HG03520 (cell line): ENCODE measurements around the gene AIFM3.

Experiments used
- ATAC-seq: cut with Tn5 transposase; IDR thresholded peaks from one replicate; pipeline ENCODE4 v1.9.1; 2021; ENCODE audit warnings: mild to moderate bottlenecking, moderate library complexity; ENCODE audit not compliant: unreplicated experiment

AIFM3 gene

GRCh38 chr22:20989323-20990138 is 22.5 kb downstream of the AIFM3 start:
- ATAC-seq: no peak

GRCh38 chr22:20990184-20991180 is 23.4 kb downstream of the AIFM3 start:
- no peak for ATAC-seq

- no peak for ATAC-seq
Observed at GRCh38 chr22:20991252-20992055, 24.4 kb downstream of the AIFM3 start.

- ATAC-seq: no peak
Observed at GRCh38 chr22:20992056-20992442, 25.0 kb downstream of the AIFM3 start.

GRCh38 chr22:20992456-20993303 is 25.6 kb downstream of the AIFM3 start:
- no peak for ATAC-seq

- ATAC-seq: no peak
Observed at GRCh38 chr22:20993304-20994127, 26.5 kb downstream of the AIFM3 start.

DNA sequence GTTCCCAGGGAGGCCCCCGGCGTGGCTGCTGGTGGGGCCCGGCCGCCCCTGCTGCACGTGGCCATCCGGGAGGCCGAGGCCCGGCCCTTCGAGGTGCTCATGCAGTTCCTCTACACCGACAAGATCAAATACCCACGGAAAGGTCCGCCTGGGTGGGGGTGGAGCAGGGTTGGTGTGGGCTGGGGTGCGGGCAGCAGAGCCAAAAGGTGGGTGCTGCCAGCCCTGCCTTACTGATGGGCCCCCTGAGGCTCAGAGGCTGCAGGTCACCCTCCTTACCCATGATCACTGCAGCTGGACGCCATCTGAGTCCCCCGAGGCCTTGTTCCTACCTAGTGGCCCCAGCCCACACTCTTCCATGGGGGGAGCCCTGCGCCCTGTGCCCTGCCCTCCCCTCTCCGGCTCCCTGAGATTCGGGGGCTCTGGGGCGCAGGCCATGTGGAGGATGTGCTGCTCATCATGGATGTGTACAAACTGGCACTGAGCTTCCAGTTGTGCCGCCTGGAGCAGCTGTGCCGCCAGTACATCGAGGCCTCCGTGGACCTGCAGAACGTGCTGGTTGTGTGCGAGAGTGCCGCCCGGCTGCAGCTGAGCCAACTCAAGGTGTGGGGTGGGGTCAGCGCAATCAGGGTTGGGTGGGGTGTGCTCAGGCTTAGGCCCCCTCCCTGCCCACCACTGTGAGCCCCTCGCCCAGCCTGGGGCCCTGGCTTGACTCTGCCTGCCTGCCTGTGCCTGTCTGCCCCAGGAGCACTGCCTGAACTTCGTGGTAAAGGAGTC is 27.3 kb downstream of the AIFM3 start:
- no peak for ATAC-seq

DNA sequence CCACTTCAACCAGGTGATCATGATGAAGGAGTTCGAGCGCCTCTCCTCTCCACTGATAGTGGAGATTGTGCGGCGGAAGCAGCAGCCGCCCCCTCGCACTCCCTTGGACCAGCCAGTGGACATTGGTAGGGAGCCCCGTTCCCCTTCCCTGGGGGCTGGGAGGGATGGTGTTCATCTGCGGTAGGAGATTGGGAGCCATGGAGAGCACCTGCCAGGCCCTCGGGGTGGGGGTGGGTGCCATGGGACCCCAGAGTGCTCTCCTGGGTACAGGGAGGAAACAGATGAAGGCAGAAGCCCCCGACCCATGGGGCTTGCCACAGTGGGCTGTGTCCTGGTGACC is 27.8 kb downstream of the AIFM3 start:
- no peak for ATAC-seq

- no peak for ATAC-seq
Observed at GRCh38 chr22:20995329-20996030, 28.4 kb downstream of the AIFM3 start.

DNA sequence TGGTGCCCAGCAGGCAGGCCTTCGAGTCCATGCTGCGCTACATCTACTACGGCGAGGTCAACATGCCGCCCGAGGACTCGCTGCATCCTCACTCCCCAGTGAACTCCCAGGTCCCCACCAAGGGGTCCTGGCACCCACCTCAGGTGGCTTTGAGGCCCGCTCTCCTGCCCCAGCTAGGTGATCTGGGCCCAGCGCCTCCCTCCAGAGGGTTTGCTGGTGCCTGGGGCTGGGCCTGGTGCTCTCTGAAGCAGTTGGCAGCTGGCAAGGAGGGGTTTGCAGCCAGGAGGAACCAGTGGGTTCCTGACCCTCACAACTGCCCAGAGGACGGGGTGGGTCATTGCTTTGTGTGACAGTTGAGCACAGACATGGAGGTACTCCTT is 29.0 kb downstream of the AIFM3 start:
- ATAC-seq: no peak

- ATAC-seq: no peak
Observed at GRCh38 chr22:20996598-20997535, 29.8 kb downstream of the AIFM3 start.

- no peak for ATAC-seq
Observed at GRCh38 chr22:20997536-20998257, 30.6 kb downstream of the AIFM3 start.

- ATAC-seq: no peak
Observed at GRCh38 chr22:20998411-20999336, 31.6 kb downstream of the AIFM3 start.

GRCh38 chr22:20999350-21000206 is 32.5 kb downstream of the AIFM3 start:
- ATAC-seq: no peak
